ENCODE measurements around the gene MAX. TPM values are rescaled to one million over a fixed set of nuclear protein-coding genes. Genes with fewer than 3 reads are reported as not detected.
"Not testable (repeated sequence)": the region's sequence is repeated elsewhere in the genome, so short reads cannot be mapped to it uniquely, and the experiment has no call there.

Gene MAX
- total RNA-seq, 2 experiments from 2014 or later, result 132 to 134 TPM

- Mint-ChIP-seq H3K4me1 (ENCODE audit: low read depth) (peaks cover 17% of the 10 kb centered on the region), H3K36me3 (ENCODE audit: low read depth) (peaks cover 35% of the 10 kb centered on the region), H3K27ac (no peak overlapping the region), H3K9me3 (ENCODE audit: insufficient read depth) (no peaks in the 10 kb centered on the region), H3K27me3 (ENCODE audit: low read depth) (no peaks in the 10 kb centered on the region), H3K4me3 (no peak overlapping the region)
- DNase-seq (no peak), ATAC-seq (no peak)
- POLR2A ChIA-PET, result no interaction called here
- CTCF ChIA-PET, result no interaction called here
Measured at GRCh38 chr14:65042296-65042695, 60.0 kb downstream of the MAX start.

- Mint-ChIP-seq H3K36me3 (ENCODE audit: low read depth) (peaks cover 30% of the 10 kb centered on the region), H3K9me3 (ENCODE audit: insufficient read depth) (no peaks in the 10 kb centered on the region), H3K27ac (no peak overlapping the region), H3K4me3 (no peak overlapping the region), H3K27me3 (ENCODE audit: low read depth) (no peaks in the 10 kb centered on the region), H3K4me1 (ENCODE audit: low read depth) (peaks cover 14% of the 10 kb centered on the region)
- ChIA-PET POLR2A (no interaction called here), CTCF (no interaction called here)
- no peak for DNase-seq
- ATAC-seq, result no peak
Measured at GRCh38 chr14:65041434-65041915, 60.8 kb downstream of the MAX start.

GRCh38 chr14:65040666-65041433, 61.5 kb downstream of the MAX start:
- Mint-ChIP-seq H3K4me3 (no peak overlapping the region), H3K27ac (no peak overlapping the region), H3K36me3 (ENCODE audit: low read depth) (peaks cover 27% of the 10 kb centered on the region), H3K9me3 (ENCODE audit: insufficient read depth) (no peaks in the 10 kb centered on the region), H3K27me3 (ENCODE audit: low read depth) (no peaks in the 10 kb centered on the region), H3K4me1 (ENCODE audit: low read depth) (peaks cover 14% of the 10 kb centered on the region)
- POLR2A ChIA-PET, result no interaction called here
- DNase-seq (no peak), ATAC-seq (no peak)
- CTCF ChIA-PET, result no interaction called here

- Mint-ChIP-seq H3K27me3 (ENCODE audit: low read depth) (no peaks in the 10 kb centered on the region), H3K4me1 (ENCODE audit: low read depth) (peaks cover 2% of the 10 kb centered on the region), H3K4me3 (no peak overlapping the region), H3K36me3 (ENCODE audit: low read depth) (peaks cover 18% of the 10 kb centered on the region), H3K9me3 (ENCODE audit: insufficient read depth) (no peaks in the 10 kb centered on the region), H3K27ac (no peak overlapping the region)
- ATAC-seq, result no peak
- no peak for DNase-seq
- CTCF ChIA-PET, result no interaction called here
- POLR2A ChIA-PET, result no interaction called here
Measured at GRCh38 chr14:65038966-65039365, 63.4 kb downstream of the MAX start.

GRCh38 chr14:65035049-65035448, 67.3 kb downstream of the MAX start:
- ChIA-PET POLR2A (no interaction called here), CTCF (interaction anchor here (1.0 kb wide), 1 partner anchor 10 kb away, joined by 3 read pairs; no protein-coding TSS in a partner anchor)

GRCh38 chr14:65034021-65034420, 68.3 kb downstream of the MAX start:
- H3K36me3 Mint-ChIP-seq (ENCODE audit: low read depth), result peaks cover 21% of the 10 kb centered on the region
- ATAC-seq (no peak), DNase-seq (no peak)
- H3K27me3 Mint-ChIP-seq (ENCODE audit: low read depth), result no peaks in the 10 kb centered on the region
- no peaks in the 10 kb centered on the region for H3K9me3 Mint-ChIP-seq (ENCODE audit: insufficient read depth)
- H3K4me1 Mint-ChIP-seq (ENCODE audit: low read depth), result no peaks in the 10 kb centered on the region
- ChIA-PET CTCF (interaction anchor here (1.4 kb wide), 1 partner anchor 14 kb away, joined by 4 read pairs; no protein-coding TSS in a partner anchor), POLR2A (interaction anchor here (1.0 kb wide), 1 partner anchor 65 kb away, joined by 5 read pairs; no protein-coding TSS in a partner anchor)
- no peak overlapping the region for H3K27ac Mint-ChIP-seq
- no peak overlapping the region for H3K4me3 Mint-ChIP-seq

More at GRCh38 chr14:65035049-65035448, 67.3 kb downstream of the MAX start:
- Mint-ChIP-seq H3K27ac (no peak overlapping the region), H3K4me1 (ENCODE audit: low read depth) (no peaks in the 10 kb centered on the region), H3K27me3 (ENCODE audit: low read depth) (no peaks in the 10 kb centered on the region), H3K9me3 (ENCODE audit: insufficient read depth) (no peaks in the 10 kb centered on the region), H3K36me3 (ENCODE audit: low read depth) (peaks cover 17% of the 10 kb centered on the region), H3K4me3 (no peak overlapping the region)
- ATAC-seq, result no peak
- DNase-seq, result no peak

- Mint-ChIP-seq H3K9me3 (ENCODE audit: insufficient read depth) (no peaks in the 10 kb centered on the region), H3K4me3 (no peak overlapping the region), H3K36me3 (ENCODE audit: low read depth) (peaks cover 21% of the 10 kb centered on the region), H3K4me1 (ENCODE audit: low read depth) (no peaks in the 10 kb centered on the region), H3K27ac (no peak overlapping the region), H3K27me3 (ENCODE audit: low read depth) (no peaks in the 10 kb centered on the region)
- ChIA-PET POLR2A (no interaction called here), CTCF (interaction anchor here (1.4 kb wide), 2 partner anchors 13 to 122 kb away, joined by 3 to 4 read pairs; no protein-coding TSS in a partner anchor)
- ATAC-seq (no peak), DNase-seq (no peak)
Measured at GRCh38 chr14:65033181-65033580, 69.1 kb downstream of the MAX start.

- DNase-seq (no peak), ATAC-seq (no peak)
- Mint-ChIP-seq H3K4me3 (no peak overlapping the region), H3K36me3 (ENCODE audit: low read depth) (peaks cover 23% of the 10 kb centered on the region), H3K27ac (no peak overlapping the region), H3K4me1 (ENCODE audit: low read depth) (no peaks in the 10 kb centered on the region), H3K27me3 (ENCODE audit: low read depth) (no peaks in the 10 kb centered on the region), H3K9me3 (ENCODE audit: insufficient read depth) (no peaks in the 10 kb centered on the region)
- CTCF ChIA-PET, result interaction anchor here (1.4 kb wide), 1 partner anchor 121 kb away, joined by 3 read pairs; no protein-coding TSS in a partner anchor
- POLR2A ChIA-PET, result no interaction called here
Measured at GRCh38 chr14:65032319-65032718, 70.0 kb downstream of the MAX start.

GRCh38 chr14:65031321-65031720, 71.0 kb downstream of the MAX start:
- peaks cover 24% of the 10 kb centered on the region for H3K36me3 Mint-ChIP-seq (ENCODE audit: low read depth)
- H3K4me1 Mint-ChIP-seq (ENCODE audit: low read depth); POLR2A ChIA-PET; H3K4me3 Mint-ChIP-seq; ATAC-seq; DNase-seq; H3K27me3 Mint-ChIP-seq (ENCODE audit: low read depth); H3K27ac Mint-ChIP-seq; H3K9me3 Mint-ChIP-seq (ENCODE audit: insufficient read depth): not testable (repeated sequence)
- CTCF ChIA-PET, result interaction anchor here (1.4 kb wide), 1 partner anchor 12 kb away, joined by 3 read pairs; no protein-coding TSS in a partner anchor

- Mint-ChIP-seq H3K36me3 (ENCODE audit: low read depth) (peaks cover 21% of the 10 kb centered on the region), H3K27ac (no peak overlapping the region), H3K4me1 (ENCODE audit: low read depth) (no peaks in the 10 kb centered on the region), H3K9me3 (ENCODE audit: insufficient read depth) (no peaks in the 10 kb centered on the region), H3K4me3 (no peak overlapping the region), H3K27me3 (ENCODE audit: low read depth) (no peaks in the 10 kb centered on the region)
- CTCF ChIA-PET, result interaction anchor here (0.6 to 1.0 kb wide), 2 partner anchors 10 to 171 kb away, joined by 4 read pairs; no protein-coding TSS in a partner anchor
- POLR2A ChIA-PET, result no interaction called here
- ATAC-seq (no peak), DNase-seq (no peak)
Measured at GRCh38 chr14:65028937-65029336, 73.4 kb downstream of the MAX start.

- peaks cover 12% of the 10 kb centered on the region for H3K36me3 Mint-ChIP-seq (ENCODE audit: low read depth)
- POLR2A ChIA-PET, result no interaction called here
Measured at GRCh38 chr14:65027127-65027799, 75.1 kb downstream of the MAX start.

GRCh38 chr14:65026526-65026925, 75.8 kb downstream of the MAX start:
- no peaks in the 10 kb centered on the region for H3K9me3 Mint-ChIP-seq (ENCODE audit: insufficient read depth)
- ATAC-seq (no peak), DNase-seq (no peak)
- no peaks in the 10 kb centered on the region for H3K4me1 Mint-ChIP-seq (ENCODE audit: low read depth)
- H3K4me3 Mint-ChIP-seq, result no peak overlapping the region
- peaks cover 10% of the 10 kb centered on the region for H3K36me3 Mint-ChIP-seq (ENCODE audit: low read depth)
- H3K27me3 Mint-ChIP-seq (ENCODE audit: low read depth), result no peaks in the 10 kb centered on the region
- POLR2A ChIA-PET, result no interaction called here
- CTCF ChIA-PET, result no interaction called here
- no peak overlapping the region for H3K27ac Mint-ChIP-seq

More at GRCh38 chr14:65027127-65027799, 75.1 kb downstream of the MAX start:
- ATAC-seq (no peak), DNase-seq (no peak)
- Mint-ChIP-seq H3K27me3 (ENCODE audit: low read depth) (no peaks in the 10 kb centered on the region), H3K27ac (no peak overlapping the region), H3K4me3 (no peak overlapping the region), H3K9me3 (ENCODE audit: insufficient read depth) (no peaks in the 10 kb centered on the region), H3K4me1 (ENCODE audit: low read depth) (no peaks in the 10 kb centered on the region)
- CTCF ChIA-PET, result no interaction called here
